Breast epithelium (tissue), 3 donors: ENCODE measurements around the gene TICRR.
"Not testable (repeated sequence)": the region's sequence is repeated elsewhere in the genome, so short reads cannot be mapped to it uniquely, and the experiment has no call there.

Source experiments
- CTCF ChIP-seq, 3 donors: fragments of 450-650 bp; IDR thresholded peaks; one replicate each; pipeline ENCODE4 v1.5.1; 2016 to 2017; ENCODE audit warnings: antibody characterized with exemption in 3 of 3, mild to moderate bottlenecking in 3 of 3, moderate library complexity in 3 of 3
- POLR2AphosphoS5 ChIP-seq, 3 donors: sonication (generic); formaldehyde crosslinking; IDR thresholded peaks; one replicate each; pipeline ENCODE4 v1.6.1; 2017; ENCODE audit warnings: antibody characterized with exemption in 3 of 3

GRCh38 chr15:89549138-89549537 is 26.1 kb upstream of the TICRR start:
- TF ChIP-seq CTCF, POLR2AphosphoS5 (IDR thresholded peaks at IDR 0.05): not testable (repeated sequence)
